Activated T-cell treated with anti-CD3 and anti-CD28 coated beads for 4 hours (primary cell): Measurements from ENCODE around the gene EIPR1.

Source experiments
- DNase-seq: peaks from one replicate; pipeline ENCODE4 v3.0.0-alpha.2; 2020

EIPR1 gene

DNA sequence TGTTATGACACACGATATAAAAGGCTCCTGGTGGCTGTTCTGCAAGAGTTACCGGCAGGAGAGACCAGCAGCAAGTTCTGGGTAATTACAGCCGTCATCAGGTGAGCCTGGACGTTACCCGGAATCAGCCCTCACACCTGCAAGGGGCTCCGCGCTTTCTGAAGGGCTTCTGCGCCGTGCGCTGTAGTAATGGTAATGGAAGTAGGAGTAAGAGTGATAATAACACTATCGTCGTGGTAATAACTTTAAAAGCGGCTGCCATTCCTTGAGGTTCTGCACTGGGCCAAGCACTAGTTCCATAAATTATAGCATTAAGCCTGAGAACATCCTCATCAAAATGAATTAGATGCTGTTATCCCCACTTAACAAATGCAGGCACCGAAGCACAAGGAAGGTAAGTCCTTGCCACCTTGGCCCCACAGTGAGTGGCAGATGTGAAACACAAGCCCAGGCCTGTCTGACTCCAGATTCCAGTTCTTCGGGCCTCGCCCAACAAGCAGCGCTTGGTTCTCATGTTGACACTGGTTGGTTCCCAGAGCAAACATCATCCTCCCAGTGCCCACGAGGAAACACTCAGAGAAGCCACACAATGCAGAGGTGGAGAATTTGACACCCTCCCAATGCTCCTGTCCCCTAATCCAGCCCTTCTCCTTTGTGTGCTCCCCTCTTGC is 205.2 kb downstream of the EIPR1 start:
- DNase-seq: no peak

DNA sequence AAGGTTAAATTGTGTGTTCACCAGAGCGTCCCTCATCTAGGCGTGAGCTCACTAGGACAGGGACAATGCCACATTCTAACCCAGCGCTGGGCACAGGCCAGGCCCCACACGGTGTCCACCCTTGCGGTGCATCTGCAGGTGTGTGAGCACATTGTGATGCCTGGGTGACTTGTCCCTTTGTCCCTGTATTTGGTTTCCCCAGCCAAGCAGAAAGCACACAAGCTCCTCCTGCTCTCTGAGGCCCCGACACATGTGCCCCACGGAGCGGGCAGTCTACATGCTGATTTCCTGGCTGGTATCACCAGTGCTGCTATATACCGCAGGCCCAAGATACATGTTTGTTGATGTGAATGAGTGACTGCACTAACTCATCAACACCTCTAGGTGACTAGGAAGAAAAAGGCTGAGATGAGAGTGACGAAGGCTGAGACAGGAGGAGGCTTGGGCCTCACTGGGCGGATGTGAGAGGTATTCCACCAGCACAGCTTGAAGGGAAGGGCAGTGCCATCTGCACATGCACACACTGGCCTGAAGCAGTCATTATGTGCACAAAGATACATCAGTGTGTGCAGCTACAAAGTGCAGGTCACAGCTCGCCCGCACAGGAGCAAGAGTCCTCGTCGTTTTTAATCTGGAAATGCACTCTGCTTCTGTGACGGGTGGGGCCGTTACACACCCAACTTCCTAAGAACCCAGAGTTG is 205.9 kb downstream of the EIPR1 start:
- DNase-seq: no peak

DNA sequence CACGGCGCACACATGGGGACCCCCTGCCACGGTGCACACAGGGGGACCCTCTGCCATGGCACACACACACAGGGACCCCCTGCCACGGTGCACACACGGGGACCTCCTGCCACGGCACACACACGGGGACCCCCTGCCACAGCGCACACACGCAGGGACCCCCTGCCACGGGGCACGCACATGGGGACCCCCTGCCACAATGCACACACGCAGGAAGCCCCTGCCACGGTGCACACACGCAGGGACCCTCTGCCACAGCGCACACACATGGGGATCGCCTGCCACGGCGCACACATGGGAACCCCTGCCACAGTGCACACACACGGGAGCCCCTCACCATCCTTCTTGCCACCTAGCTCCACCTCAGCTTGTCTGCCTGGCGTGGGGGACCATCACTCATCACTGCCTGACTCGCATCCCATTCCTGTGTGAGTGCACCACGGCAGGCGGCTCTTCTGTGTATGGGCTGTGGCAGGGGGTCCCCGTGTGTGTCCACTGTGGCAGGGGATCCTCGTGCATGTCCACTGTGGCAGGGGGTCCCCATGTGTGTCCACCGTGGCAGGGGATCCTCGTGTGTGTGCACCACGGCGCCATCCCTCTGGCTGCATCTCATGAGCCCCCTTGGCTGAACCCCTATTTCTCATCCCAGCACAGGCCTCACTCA is 206.7 kb downstream of the EIPR1 start:
- DNase-seq: no peak

DNA sequence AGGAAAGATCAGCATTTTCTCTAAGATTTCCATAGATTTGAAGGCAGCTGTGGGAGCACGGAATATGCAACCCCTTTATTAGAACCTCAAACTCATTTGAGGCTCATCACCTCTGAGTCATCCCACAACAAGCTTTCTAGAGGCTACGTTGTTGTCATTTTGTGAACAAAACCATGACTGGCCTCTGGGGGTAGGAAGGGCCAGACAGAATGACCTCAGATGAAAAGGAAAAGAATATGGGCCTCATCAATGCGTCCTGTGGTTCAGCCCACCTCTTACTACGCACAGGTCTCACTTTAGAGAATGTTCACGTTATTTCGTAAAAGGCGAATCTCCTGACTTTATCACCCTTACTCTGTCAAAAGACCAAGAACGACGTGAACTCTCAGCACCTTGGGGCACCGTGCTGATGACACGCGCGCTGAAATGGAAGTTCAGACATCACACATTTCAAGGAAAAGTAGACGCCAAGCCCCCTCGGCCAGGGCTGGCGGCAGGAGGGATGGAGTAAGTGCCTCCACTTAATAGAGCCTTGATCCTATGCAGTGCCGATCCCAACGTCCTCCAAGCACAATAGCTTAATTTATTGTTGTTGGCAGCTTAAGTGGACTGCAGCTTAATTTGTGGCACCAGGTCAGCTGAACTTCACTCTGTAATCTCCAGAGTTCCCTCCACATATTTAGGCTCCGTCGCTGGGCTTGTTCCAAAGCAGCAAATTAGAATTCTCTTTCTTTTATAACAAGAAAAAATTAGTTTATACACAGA is 208.3 kb downstream of the EIPR1 start:
- no peak for DNase-seq

DNA sequence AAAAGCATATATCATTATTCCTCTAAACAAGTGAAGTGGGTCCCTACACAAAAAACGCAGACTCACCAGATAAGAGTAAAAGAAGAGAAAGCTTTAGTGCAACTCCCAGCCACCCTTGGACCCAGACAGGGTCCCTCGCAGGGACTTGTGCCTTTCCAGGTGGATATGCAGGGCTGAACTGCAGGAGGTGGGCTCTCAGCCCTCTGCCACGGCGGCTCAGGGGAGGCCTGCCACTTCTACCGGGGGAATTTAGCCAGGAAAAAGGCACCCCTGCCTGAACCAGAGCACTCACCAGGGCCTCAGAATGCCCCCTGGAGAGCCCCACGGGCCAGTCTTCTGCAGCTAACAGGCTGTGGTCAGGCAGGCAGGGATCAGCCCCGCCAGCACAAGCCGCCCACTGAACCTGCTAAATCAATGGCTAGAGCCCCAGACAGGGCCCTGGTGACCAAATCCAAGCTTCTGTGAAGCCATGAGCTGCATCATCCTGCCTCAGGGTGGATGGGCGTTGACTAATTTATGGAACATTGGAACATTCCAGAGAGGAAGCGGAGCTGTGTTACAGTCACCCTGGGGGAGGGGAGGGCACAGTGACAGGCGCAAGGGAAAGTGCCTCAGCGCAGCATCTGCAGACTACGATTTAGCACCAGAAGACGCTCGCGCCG is 209.3 kb downstream of the EIPR1 start:
- DNase-seq: no peak

DNA sequence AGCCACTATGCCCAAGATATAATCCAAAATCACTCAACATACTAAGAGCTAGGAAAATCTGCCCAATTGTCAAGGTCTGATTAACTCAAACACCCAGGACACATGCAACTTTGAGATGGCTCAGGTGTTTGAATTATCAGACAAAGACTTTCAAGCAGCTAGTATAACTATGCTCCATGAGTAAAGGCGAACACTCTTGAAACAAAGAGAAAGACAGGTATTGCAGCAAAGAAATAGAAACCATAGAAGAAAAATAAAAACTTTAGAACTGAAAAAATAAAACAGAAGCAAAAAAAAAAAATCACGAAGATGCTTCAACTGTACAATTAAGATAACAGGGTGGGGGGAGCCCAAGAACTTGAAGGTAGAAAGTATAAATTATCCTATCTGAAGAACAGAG is 214.2 kb downstream of the EIPR1 start:
- no peak for DNase-seq

DNA sequence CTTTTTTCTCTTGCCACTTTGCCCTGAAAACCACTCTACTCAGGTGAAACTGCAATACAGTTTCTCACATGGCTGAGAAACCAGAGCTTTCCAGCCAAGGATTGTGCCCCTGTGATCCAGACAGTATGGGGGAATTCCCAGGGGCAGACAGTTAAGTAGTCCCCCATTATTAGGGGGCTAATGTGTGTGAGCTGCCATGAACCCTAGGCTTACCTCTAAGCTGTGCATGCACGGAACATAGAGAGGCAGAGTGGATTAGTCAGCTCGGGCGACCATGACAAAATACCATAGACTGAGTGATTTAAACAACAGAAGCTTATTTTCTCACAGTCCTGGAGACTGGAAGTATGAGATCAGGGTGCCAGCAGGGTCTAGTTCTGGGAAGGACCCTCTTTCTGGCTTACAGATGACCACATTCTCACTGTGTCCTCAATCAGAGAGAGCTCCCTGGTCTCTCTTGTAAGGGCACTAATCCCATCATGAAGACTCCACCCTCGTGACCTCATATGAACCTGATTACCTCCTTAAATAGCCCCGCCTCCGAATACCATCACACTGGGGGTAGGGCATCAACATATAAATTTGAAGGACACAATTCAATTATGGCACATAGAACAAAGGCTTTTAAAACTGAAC is 215.1 kb downstream of the EIPR1 start:
- no peak for DNase-seq

DNA sequence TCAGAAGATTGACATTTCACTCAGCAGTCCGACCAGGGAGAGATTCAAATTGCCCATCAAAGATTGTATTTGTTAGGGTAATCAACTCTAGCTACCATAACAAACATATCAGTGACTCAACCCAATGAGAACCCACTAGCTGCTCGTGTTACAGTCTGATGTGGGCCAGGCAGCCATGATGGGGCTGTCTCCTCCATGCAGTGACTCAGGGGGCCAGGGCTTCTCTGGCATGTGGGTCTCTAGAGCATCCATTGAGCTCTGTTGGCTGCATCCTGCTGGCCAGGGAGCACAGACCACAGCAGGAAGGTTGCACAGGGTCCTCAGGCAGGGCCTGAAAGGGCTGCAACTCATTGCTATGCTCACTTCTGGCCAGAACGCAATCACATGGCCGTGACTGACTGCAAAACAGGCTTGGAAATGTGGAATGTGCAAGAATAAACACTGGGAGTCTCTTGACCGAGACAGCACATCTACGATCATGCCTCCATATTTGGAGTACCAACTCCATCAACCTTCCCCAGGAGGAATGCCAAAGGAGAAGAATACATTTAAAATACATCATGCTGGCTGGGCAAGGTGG is 216.8 kb downstream of the EIPR1 start:
- no peak for DNase-seq

DNA sequence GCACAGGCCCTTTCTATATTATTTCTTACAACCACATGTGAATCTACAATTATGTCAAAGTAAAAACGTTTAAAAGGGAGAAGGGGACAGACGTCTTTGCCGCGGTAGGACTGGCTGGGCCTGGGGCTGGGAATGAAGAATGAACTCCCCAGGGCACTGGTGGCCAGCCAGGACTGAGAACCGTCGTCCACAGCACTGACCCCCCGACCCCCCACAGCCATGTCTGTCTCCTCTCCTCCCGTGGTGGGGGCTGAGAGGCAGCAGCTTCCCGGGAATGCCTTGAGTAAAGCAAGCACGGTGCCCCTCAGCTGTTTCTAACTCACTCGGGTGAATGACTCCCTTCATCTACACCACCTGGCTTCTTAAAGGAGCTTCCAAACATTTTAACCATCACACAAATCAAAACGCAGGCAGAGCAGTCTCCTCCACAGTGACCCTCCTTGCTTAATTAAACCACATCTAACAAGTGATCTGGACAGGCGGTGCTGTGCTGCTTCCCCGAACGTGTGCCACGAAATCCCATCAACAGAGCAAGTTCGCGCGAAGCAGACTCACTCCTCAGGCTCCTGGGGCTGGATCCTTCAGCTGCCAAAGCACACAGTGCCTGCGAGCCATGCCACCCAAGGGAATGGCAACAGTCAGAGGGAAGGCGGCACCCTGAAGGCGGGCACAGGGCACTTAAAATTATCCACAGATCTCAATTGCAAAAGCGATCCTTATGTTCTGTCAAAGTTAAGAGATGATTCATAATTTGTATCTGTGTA is 217.7 kb downstream of the EIPR1 start:
- no peak for DNase-seq

DNA sequence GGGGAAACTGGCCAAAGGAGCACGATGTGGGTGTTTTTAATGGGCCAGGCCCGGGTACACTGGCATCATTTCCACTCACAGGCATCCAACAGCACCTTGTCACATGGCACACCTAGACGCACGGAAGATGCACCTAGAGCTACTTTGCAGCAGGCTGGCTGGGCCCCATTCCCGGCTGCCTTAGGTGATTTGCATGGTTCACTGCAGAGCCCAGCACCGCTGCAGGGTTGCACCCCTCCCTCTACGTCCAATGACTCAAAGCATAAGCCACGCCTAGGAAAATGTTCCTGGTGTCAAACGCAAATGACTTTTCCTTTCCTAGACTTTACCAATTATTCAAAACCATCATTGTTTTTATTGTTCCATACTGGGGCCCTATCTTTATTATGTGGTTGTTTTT is 222.9 kb downstream of the EIPR1 start:
- DNase-seq: no peak

DNA sequence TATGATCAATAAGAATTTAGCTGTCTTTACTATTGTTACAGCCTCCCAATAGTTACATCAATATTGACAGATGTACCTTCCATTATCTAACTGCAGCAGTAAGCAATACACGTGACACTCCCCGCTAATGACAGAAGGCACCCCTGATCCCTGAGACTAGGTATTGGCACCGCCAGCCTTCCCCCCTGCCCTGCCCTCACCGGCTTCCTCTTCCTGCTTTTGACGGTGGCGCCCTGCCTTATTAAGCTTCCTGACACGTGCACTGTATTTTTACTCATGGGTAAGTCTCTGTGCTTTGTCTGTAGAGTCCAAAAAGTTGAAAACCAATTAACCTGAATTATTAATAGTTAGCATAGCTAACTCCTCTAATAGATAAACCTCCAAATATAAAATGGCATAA is 223.5 kb downstream of the EIPR1 start:
- DNase-seq: no peak

DNA sequence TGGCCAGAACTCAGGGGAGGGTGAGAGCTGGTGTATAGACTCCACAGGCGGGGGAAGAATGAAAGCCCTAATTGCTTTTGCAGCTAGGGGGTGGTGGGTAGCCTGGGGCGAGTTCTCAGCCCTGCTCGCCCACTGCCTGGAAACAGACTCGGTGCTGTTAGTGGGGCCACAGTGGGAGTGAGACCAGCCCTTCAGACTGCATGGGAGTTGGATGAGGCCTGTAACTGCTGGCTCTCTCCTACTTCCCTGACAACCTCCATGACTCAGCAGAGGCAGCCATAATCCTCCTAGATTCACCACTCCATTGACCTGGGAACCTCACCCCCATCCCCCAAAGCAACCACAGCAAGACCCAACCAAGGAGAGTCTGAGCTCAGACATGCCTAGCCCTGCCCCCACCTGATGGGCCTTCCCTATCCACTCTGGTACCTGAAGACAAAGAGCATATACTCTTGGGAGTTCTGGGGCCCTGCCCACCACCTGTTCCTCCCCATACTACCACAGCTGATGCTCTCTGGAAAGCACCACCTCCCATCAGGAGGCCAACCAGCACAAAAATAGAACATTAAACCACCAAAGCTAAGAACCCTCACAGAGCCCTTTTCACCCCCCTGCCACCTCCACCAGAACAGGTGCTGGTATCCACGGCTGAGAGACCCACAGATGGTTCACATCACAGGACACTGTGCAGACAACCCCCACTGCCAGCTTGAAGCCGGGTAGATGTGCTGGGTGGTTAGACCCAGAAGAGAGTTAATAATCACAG is 226.3 kb downstream of the EIPR1 start:
- no peak for DNase-seq

DNA sequence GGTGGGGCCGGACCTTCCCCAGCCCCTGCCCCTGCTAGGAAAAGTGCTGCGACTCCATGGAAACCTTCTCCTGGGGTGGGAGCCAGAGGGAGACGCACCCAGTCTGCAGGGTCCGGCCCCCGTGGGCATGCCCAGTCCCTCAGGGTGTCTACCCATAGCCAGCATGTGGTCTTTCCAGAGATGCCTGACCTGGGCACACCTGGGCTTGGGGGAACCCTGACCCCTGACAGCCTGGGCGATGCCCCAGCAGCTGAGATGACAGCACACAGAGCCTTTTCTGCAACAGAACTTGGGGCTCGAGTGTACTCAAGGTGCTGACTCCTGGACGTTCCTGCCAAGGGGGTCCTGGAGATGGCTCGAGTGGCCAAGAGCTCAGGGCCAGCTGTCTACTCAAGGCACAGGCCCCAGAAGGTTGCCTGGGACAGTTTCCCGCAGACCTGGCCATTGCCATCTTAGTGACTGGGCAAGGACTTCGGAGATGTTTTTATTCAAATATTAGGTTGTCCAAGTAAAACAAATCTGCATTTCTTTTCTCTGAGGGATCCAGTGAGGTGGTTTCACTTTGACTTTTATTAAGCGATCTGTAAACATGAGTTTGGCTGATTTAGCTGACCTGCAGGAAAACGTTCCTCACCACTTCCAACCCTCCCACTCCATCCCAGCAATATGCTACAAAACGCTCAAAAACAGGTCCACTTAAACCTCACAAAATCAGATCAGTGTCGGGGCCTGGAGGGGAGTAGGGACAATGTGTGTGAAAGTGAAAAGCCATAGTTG is 228.0 kb downstream of the EIPR1 start:
- no peak for DNase-seq

DNA sequence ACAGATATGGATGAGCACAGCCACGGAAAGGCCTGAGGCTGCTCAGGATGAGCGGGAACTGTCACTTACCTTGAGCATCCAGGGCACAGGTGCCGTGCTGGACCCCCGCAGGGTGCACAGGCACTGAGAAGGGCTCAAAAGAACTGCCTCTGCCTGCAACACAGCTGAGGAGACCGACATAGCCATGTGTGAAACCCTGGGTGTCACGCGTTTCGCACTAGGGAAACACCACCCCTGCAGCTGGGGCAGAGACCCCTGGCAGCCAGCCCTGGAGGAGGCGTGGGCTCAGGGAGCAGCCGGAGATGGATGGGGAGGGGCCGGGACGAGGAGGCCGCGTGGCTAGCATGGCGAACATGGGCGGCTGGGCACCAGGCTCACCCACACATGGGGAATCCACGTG is 228.9 kb downstream of the EIPR1 start:
- DNase-seq: no peak

DNA sequence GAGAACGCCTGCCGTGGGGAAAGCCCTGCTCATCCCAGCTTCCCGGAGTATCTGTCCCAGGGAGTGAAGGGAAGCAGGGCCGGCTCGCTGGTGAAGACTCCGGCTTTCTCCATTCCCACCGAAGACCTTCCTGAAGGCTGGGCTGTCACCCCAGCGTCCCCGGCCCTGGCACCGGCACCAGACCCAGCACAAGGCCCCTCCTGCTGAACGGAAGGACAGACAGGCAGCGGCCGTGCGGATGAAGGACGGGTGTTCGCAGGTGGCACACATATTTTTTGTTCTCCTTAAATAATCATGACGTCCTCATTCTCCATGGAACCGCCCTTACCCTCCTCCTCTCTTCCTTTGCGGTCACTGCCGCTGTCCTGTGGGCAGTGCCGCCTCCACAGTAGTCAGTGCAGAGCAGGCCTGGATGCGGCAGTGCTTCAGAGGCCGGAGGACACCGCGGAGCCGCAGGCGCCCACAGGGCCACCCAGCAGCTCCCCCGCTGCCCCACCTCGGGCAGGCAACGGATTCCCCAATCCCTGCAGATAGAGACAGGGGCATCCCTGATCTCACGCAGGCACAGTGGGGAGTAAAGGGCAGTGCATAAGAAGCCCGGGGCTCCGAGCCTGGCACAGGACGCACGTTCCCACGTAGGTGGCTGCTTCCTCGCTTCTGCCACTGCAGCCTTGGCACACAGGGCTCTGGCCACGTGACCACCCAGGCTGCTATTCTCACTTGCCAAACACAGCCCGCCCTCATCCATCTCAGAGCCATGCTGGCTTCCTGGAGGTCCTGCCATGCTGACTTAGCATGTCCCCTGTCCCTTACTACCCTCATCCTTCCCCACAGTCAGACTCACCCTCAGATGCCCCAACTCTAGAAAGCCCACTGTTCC is 229.7 kb downstream of the EIPR1 start:
- no peak for DNase-seq

DNA sequence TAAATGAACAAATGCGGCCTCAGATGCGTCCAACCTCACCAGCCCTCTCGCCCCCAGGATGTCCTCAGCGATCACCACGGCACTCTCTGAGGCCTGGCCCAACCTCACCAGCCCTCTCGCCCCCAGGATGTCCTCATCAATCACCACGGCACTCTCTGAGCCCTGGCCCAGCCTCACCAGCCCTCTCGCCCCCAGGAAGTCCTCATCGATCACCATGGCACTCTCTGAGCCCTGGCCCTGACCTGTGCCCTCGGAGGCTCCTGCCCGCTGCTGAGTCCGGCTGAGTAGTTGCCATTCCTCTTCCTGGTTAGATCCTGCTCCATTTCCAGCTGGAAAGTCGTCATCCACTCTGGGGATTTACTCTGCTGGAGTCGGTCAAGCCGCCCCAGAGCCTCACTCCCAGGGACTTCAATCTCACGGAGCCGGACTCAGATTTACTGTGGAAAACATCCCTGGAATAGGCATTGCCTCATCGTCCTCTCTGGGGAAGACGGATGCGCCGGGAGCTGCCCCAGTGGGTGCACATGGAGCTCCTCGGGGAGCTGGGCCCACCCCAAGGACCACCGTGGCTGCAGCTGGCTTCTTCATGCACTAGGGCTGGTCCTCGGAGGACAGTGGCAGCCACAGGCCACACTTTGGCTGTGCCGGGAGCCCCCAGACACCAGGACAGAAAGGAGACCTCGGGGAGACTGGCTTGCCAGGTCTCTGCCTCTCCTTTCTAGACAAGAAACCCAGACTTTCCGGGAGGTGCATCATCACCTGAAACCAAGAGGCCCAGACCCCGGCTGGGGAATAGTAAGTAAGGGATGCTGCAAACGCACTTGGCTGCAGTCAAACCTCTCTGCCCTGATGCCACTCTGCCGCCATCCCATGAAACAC is 230.6 kb downstream of the EIPR1 start:
- DNase-seq: no peak

DNA sequence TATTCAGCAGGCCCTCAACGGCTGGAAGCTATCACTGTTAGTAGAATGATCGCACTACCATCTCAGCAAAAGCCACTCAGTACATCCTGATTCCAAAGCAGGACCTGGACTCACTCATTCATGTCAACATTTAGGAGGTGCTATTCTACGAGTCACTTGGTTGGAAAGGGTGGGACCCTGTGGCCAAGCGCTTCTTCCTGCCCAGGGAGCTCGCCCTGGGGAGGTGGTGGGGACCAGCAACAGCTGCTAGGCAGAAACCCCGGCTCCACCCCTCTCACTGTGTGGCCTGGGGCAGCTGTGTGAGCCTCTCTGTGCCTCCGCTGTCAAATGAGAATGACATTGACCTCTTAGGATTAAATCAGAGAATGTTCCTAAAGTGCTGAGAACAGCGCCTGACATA is 231.4 kb downstream of the EIPR1 start:
- DNase-seq: no peak
